IPS-18c (cell line): ENCODE measurements around the gene SF3B3.

ENCODE experiments used
- H3K4me3 ChIP-seq: 2 replicates; pipeline ENCODE4 v1.7.0; 2013; ENCODE audit warnings: low read depth, mild to moderate bottlenecking, low read length, moderate library complexity; ENCODE audit not compliant: insufficient read depth
- H3K9me3 ChIP-seq: one replicate; pipeline ENCODE4 v1.6.1; 2013; ENCODE audit warnings: mild to moderate bottlenecking, low read length, moderate library complexity; ENCODE audit not compliant: control insufficient read depth, insufficient read depth

SF3B3 gene

GRCh38 chr16:70544548-70544947 lies 20.9 kb downstream of the SF3B3 start:
- H3K4me3 ChIP-seq: no peak overlapping the region

GRCh38 chr16:70548936-70549335 lies 25.3 kb downstream of the SF3B3 start:
- no peak overlapping the region for H3K4me3 ChIP-seq
- no peaks in the 10 kb centered on the region for H3K9me3 ChIP-seq

More at GRCh38 chr16:70544548-70544947, 20.9 kb downstream of the SF3B3 start:
- no peaks in the 10 kb centered on the region for H3K9me3 ChIP-seq

- H3K9me3 ChIP-seq: no peaks in the 10 kb centered on the region
- no peak overlapping the region for H3K4me3 ChIP-seq
These were observed 26.5 kb downstream of the SF3B3 start for GRCh38 chr16:70550082-70550481.

GRCh38 chr16:70551788-70552187 lies 28.2 kb downstream of the SF3B3 start:
- H3K9me3 ChIP-seq: no peaks in the 10 kb centered on the region
- no peak overlapping the region for H3K4me3 ChIP-seq

- H3K4me3 ChIP-seq: no peak overlapping the region
- H3K9me3 ChIP-seq: no peaks in the 10 kb centered on the region
These were observed 29.1 kb downstream of the SF3B3 start for GRCh38 chr16:70552675-70553074.

GRCh38 chr16:70553645-70554044 lies 30.0 kb downstream of the SF3B3 start:
- Histone ChIP-seq H3K9me3 (no peaks in the 10 kb centered on the region), H3K4me3 (no peak overlapping the region)

- H3K9me3 ChIP-seq: no peaks in the 10 kb centered on the region
- H3K4me3 ChIP-seq: no peak overlapping the region
These were observed 32.4 kb downstream of the SF3B3 start for GRCh38 chr16:70556063-70556462.

GRCh38 chr16:70561623-70562022 lies 38.0 kb downstream of the SF3B3 start:
- Histone ChIP-seq H3K9me3 (no peaks in the 10 kb centered on the region), H3K4me3 (no peak overlapping the region)

- no peak overlapping the region for H3K4me3 ChIP-seq
- H3K9me3 ChIP-seq: no peaks in the 10 kb centered on the region
These were observed 40.0 kb downstream of the SF3B3 start for GRCh38 chr16:70563636-70564035.

- H3K9me3 ChIP-seq: no peaks in the 10 kb centered on the region
- H3K4me3 ChIP-seq: no peak overlapping the region
These were observed 41.4 kb downstream of the SF3B3 start for GRCh38 chr16:70565053-70565452.

GRCh38 chr16:70568601-70569237 lies 45.1 kb downstream of the SF3B3 start:
- no peak overlapping the region for H3K4me3 ChIP-seq
- no peaks in the 10 kb centered on the region for H3K9me3 ChIP-seq

GRCh38 chr16:70569752-70570151 lies 46.1 kb downstream of the SF3B3 start:
- Histone ChIP-seq H3K4me3 (no peak overlapping the region), H3K9me3 (no peaks in the 10 kb centered on the region)

- Histone ChIP-seq H3K9me3 (no peaks in the 10 kb centered on the region), H3K4me3 (no peak overlapping the region)
These were observed 47.5 kb downstream of the SF3B3 start for GRCh38 chr16:70570967-70571570.

- H3K9me3 ChIP-seq: no peaks in the 10 kb centered on the region
- H3K4me3 ChIP-seq: no peak overlapping the region
These were observed 48.0 kb downstream of the SF3B3 start for GRCh38 chr16:70571623-70572022.

- Histone ChIP-seq H3K9me3 (no peaks in the 10 kb centered on the region), H3K4me3 (no peak overlapping the region)
These were observed 48.7 kb downstream of the SF3B3 start for GRCh38 chr16:70572050-70572925.

- H3K9me3 ChIP-seq: no peaks in the 10 kb centered on the region
These were observed 49.3 kb downstream of the SF3B3 start for GRCh38 chr16:70572926-70573270.

GRCh38 chr16:70573451-70574121 lies 50.0 kb downstream of the SF3B3 start:
- no peaks in the 10 kb centered on the region for H3K9me3 ChIP-seq

More at GRCh38 chr16:70572926-70573270, 49.3 kb downstream of the SF3B3 start:
- H3K4me3 ChIP-seq: no peak overlapping the region

More at GRCh38 chr16:70573451-70574121, 50.0 kb downstream of the SF3B3 start:
- no peak overlapping the region for H3K4me3 ChIP-seq
